Activated CD8-positive, alpha-beta memory T cell treated with anti-CD3 and anti-CD28 coated beads for 1 hour (primary cell): Measurements from ENCODE around the gene MYO7B.

Source experiments
- DNase-seq, 2 donors: peaks; one replicate each; pipeline ENCODE4 v3.0.0-alpha.2; 2020; ENCODE audit warnings: low read depth in 1 of 2; ENCODE audit errors: extremely low read depth in 1 of 2

Gene MYO7B

DNA sequence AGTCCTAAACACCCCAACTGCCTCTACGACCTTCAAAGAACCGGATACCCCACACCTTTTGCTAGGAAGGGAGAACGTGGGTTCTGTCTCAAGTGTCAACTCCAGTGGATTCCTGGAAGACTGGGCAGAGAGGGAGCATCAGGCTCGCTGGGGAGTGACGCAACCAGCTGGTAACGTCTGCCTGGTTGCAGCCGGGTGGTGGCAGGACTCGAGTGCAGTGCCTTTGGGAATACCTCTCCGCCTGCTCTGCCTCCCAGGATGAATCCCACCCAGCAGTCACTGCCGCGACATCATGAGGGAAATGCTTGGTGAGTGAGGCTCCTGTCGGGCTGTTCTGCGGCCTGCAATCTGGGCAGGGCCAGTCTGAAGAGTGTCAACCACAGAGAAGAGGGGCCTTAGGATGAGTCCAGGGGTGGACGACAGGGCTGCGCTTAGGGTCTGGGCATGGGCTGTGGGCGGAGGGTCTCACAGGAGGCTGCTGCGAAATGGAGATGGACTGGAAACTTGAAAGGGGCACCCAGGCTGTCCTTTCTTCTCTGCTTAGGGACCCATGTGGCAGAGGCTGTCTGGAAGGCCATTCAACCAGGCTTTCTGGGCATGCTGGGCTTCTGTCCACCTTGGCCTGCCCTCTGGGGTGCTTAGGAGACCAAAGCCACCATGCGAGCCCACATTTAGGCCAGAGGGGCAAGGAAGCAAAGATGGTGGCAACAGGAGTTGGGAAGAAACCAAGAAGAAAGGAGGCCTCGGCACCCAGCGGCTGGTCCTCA is 123.3 kb downstream of the MYO7B start:
- no peak for DNase-seq

DNA sequence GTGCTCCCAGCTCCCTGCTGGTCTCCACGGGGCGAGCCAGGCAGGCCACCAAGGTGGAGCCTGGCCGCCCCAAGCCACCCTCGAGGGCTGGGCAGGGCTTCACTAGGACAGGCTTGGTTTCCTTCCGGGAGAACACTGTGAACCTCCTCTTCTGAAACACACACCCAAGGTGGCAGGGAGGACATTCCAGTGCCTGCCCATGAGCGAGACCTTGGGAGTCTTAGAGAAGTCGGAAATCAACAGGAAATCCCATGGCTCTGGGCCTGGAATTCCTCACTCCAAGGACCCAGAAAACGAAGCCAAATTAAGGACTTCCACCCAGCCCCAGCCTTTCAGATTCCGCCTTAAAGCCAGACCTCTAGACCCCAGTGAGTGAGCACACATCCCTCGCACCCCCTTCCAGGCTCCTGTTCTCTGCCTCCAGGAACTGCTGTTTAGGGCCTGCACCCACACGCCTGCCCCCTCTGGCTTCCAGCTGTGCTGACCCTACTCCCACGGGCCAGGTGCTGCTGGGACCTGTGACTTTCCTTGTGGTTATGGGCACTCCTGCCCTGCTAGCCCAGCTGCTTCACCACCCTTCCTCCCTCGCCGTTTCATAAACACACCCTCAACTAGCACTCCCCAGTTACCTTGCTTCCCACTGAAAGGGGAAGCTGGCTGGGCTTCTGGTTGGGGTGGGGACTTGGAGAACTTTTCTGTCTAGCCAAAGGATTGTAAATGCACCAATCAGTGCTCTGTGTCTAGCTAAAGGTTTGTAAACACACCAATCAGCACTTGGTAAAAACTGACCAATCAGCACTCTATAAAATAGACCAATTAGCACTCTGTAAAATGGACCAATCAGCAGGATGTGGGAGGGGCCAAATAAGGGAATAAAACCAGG is 124.2 kb downstream of the MYO7B start:
- no peak for DNase-seq

DNA sequence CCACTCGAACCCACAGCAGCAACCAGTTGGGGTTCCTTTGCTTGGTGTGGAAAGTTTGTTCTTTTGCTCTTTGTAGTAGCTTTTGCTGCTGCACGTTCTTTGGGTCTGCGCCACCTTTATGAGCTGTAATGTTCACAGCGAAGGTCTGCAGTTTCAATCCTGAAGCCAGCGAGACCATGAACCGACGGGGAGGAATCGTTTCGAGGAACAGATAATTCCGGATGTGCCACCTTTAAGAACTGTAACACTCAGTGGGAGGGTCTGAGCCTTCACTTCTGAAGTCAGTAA is 124.8 kb downstream of the MYO7B start:
- DNase-seq, result no peak

DNA sequence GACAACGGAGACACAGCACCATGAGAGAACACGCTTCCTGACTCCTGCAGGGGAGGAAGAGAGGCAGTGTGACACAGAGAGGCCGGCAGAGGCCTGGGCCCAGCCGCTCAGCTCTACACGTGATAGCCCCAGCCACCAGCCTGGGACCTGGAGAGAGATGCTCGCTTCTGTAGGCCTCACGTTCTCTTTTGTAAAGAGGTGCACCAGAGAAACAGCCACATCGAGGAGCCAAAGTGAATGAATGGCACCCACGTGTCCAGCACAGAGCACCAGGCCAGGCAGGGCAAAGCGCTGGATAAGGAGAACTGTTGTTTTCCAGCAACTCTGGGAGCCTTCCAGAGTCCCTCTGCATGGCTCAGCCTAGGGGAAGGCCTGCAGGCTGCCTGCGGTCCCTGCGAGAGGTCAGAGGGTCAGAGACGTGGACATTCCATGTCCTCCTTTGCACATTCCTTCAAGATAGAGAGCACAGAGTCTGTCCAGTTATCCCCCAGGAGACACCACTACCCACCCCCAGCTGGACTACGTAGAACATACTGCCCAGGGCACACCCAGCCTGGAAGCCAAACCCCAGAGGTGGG is 125.7 kb downstream of the MYO7B start:
- no peak for DNase-seq

DNA sequence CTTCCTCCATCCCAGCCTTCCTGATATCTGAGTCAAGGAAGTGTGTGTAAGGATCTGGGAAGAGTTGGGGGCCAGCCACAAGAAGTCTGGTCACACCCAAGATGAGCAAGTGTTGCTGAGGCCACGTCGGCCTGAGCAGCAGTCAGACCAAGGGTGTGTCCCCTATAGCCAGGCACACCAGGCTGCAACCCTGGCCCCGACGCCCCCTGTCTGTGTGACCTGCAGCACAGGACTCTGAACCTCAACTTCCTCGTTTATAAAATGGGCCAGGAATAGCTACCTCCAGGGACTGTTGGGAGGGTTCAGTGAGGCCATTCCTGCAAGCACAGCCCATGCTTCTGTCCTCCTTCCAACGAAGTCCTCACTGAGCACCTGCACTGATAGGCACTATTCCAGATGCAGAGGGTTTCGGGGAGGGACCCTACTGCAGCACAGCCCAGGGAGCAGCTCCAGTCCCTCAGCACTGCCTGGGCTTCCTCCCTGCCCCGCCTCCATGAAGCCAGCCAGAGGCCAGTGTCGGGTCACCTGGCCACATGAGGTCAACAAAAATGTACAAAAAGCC is 126.5 kb downstream of the MYO7B start:
- DNase-seq, result no peak

DNA sequence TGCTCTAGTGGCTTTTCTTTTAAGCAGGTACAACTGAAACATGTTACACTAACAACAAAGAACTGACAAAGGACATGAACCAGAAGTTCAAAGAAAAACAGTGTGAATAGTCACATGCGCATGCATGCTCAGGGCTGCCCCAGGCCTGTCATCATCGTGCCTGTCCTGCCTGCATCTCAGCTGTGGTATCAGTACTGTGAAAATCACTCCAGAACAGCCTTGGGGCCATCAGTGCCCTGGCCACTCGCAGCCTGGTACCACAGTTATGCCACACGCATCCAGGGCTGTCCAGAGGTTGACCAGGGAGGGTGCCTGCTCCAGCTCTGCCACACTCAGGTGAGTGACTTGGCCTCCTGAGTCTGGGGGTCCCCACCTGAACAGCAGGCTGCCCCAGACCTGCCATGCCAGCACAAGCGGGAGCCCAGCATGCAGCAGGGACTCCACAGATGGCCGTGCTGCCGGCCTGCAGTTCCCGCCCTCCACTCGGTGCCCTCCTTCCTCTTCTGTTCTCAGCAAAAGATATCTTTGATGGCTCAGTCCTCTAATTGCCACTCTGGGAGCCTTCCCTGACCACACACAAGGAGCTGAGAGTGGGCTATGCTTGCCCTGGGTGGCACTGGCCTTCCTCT is 127.6 kb downstream of the MYO7B start:
- no peak for DNase-seq

DNA sequence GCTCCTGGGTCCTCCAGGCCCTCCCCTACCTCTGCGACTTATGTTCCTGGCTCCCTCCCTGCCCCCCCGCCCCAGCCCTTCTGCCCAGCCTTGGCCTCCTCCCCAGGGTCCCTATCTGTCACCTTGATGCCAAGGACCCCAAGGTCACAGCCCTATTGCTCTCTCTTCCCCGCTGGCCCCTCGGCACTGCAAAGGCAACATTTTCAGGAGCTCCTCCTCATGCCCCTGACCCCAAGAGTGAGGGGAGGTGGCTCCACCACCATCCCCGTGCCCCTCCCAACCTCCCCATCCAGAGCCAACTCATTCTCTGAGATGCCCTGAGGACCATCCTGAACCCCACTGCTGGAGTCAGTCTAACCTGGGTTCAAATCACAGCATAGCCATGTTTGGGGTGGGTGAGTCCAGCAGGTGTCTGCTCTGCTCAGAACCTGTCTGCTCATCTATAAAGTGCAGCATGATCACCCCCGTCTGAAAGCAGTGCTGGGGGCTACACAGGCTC is 128.1 kb downstream of the MYO7B start:
- no peak for DNase-seq

DNA sequence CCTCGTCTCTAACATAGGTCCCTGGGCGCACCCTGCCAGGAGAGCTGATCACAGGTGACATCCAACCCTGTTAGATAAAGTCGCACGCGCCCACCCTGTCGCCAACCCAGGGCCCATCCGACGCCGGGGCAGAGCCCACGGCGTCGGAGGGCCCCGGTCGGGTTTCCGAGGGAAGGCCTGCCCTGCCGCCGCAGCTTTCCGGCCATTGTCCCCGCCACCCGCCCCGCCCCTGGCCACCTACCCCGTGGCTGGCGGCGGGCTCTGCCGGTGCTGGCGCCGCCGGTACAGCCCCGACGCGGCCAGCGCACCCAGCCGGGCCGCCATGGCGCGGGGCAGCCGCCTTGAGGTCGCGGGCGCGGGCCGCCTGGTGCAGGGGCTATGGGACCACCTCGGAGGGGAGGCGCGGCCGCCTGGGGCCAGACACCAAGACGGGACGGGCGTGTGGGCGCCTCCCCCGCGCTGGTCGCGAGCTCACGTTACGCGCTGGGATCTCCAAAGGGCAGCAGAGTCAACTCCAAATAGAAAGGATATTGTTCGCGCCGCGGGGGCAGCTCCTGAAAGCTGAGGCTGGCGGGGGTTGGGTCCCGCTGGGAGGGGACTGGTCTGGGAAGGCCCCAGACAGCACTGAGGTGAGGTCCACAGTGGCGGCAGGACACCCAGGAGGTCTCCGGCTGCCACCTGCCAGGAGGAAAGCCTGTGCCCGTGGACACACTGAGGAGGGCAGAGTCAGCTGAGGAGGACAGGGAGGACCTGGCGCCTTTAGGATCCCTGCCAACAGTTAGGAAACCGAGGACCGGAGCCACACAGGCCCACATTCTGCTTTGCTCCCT is 128.8 kb downstream of the MYO7B start:
- DNase-seq, result no peak

DNA sequence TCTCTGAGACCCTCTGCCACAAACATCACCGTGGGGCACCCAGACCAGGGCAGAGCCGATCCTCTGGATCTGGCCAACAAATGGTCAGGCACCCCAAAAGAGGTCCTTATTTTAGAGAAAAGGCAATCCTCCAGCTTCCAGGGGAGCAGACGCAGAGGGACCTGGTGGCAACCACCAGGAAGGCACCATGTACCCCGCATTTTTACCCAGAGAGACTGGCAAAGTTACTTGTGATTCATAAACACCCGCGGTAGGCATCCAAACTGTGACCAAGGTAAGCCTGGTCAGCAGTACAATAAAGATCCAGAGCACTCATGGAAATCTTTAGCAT is 129.4 kb downstream of the MYO7B start:
- no peak for DNase-seq

DNA sequence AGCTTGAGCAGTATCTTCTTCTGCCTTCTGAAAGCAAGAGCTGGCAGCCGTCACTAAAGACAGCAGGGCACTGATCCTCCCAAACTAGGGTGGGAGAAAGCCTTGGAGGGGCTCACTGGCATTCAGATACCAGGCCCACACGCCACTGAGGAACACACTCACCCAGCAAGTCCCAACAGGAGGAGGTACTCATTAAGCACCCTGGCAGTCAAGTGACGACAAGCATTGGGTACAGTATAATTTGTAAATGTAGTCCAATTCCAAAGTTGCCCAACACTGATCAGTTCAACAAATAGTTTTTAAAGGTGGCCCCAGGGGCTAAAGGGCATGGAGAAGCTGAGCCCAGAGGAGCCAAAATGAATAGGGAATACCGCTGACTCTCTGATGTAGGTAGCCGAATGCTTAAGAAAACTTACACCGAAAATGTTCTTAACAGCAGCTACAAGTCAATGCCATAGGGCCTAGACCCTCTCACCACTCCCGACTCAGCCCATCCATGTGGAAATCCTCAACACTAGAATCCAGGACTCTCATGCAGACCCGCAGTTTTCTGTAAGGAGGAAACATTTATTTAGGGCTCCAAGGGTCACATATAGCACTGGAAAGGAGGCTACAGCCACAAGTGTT is 129.9 kb downstream of the MYO7B start:
- no peak for DNase-seq

DNA sequence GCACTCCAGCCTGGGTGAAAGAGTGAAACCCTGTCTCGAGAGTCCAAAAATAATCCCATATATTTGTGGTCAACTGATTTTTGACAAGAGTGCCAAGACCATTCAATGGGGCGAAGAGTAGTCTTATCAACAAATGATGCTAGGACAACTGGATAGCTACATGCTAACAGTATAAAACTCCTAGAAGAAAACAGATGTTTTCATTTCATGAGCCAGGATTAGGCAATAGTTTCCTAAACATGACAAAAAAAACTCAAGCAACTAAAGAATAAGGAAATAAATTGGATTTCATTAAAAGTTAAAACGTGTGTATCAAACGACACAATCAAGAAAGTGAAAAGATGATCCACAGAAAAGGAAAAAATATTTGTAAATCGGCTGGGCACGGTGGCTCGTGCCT is 133.6 kb downstream of the MYO7B start:
- DNase-seq, result no peak

DNA sequence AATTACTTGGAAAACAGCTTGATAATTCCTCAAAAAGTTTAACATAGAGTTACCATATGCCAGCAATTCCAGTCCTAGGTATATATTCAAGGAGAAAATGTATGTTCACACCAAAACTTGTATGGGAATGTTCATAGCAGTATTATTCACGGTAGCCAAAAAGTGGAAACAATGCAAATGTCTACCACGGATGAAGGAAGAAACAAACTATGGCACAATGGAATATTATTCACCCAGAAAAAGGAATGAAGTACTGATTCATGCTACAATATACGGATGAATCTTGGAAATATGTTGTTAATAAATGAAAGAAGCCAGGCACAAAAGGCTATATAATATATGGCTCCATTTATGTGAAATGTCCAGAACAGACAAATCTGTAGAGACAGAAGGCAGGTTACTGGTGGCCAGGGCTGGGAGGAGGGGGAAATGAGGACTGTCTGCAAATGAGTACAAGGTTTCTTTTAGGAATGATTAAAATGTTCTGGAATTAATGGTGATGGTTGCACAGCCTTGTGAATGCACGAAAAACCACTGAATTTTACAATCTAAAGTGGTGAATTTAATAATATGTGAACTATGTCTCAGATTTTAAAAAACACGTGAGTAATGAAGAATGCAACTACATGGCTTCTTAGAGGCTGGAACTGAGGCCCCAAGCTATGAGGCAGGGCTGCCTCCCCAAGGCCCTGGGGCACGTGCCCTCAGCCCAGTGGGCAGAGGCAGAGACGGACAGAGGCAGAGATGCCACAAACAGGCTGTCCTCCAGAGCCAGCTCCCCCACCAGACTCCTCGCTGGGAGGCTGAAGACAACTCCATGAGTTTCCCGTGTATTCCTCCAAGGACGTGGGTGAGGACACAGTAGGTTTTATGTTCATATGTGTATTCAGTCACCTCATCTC is 134.8 kb downstream of the MYO7B start:
- no peak for DNase-seq

DNA sequence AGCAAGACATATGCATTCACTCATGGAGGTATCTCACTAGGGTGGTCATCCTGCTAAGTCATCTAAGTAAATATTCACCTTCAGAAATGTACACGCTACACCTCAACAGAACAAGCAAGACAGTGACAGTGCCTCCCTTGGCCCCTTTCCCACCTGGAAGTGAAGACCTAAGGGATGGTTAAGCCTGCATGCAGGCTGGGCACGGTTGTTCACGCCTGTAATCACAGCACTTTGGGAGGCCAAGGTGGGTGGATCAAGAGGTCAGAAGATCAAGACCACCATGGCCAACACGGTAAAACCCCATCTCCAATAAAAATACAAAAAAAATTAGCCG is 135.4 kb downstream of the MYO7B start:
- no peak for DNase-seq

DNA sequence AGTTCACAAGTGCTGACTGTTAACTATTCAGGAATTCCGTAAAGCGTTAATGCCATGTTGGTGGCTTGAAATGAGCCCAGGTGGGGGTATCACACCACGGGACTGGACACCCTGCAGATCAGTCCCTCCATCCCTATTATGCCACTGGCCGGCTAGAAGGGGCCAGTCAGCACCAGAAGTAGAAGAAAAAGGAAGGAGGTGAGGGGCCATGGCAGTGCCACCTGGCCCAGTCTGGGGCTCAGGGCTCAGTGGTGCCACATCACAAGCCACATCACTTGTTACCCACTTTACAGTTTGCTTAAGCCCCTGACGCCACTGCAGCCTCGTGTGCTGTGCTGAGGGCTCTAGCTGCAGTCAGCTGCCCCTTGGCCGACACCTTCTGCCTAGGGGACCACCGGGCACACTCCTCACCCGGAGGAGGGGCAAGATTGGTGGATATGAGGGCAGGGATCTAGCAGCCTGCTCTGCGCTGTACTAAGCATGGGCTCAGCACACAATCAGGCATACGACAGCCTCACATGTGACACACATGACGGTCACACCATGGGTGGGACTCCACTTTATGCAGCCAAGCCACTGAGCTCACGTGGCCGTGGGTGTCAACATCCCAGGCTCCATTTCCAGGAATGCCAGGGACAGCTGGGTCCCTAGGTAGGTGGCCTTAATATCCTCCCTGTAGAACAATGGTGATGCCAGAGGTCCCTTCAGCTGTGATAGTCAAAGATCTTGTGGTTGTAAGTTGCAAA is 136.2 kb downstream of the MYO7B start:
- DNase-seq, result no peak

DNA sequence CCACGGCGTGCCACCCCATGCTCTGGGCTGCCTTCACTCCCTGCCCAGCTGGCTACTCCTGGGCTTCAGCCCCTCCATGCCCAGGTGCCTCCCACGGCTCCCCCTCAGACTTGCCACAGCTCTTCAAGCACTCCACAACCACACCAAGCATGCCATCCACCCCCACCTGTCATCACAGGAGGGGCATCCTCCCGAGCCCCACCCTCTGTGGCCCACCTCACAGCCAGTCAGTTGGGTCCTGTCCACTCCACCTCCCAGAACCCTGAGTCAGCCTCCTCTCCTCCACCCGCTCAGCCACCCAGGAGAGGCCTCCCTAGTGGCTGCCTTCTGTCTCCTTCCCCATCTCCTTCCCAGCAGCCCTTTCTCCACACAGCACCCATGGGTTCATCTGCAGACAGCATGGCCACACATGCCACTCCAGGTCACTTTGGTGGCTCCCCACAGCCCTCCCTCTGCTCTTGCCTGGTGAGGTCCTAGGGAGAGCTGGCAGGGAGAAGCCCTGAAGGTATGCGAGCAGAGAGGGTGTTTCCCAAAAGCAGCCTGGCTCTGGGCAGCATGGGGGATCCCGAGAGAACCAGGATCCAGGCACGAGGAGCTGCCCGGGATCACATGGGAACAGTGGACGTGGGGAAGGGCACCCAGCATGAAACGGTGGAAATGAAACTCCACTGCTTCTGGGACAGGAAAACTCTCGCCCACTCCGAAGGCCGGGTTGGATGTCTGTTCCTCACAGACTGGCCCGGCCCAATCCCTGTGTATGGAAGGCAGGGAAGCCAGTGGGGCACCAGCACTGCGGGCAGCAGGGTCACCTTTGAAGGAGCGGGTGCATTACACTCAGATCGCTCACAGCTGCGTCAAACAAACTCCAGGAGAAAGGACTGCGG is 137.1 kb downstream of the MYO7B start:
- DNase-seq, result no peak

DNA sequence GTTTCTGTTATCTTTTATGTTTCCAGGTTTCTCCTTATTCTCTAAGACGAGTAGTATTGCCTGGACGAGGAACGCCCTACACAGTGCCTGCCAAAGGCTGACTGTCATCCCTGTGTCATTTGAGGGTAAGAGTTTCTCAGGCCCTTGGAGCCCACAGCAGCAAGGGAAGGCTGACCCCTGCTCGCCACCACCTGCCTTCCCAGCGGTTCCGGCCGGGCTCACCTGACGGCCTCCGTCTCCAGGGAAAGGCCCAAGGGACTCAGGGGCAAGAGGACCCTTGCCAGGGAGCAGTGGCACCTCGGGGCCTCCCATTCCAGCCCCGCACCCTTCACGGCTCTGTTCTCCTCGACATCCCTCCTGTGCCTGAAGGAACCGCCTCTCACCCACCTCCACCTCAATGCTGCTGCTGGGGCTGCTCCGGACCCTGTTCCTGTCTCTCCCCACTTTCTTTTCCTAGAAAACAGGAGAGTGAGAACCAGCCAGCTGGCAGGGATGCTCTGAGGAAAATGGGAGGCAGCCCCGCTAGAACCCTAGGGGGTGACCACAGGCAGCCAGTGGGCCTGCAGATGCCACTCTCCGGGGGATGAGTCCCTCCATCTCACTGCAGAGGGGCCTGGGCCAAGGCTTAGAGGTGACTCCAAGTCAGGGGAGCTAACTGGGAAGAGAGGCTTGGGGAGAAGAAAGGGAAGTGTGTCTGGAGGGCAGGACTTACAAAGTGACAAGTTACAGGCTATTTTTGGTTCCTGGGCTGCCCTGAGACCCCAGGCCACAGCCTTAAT is 138.0 kb downstream of the MYO7B start:
- no peak for DNase-seq
